Thyroid gland (tissue), 4 donors: ENCODE measurements around the gene OR2B2.

Source experiments
- CTCF ChIP-seq, 6 experiments: fragments of 200-600 bp in 3 of 6; fragments of 450-650 bp in 3 of 6; sonication (generic) in 3 of 6; IDR thresholded peaks; one replicate each; pipeline ENCODE4 v1.5.1; 2016 to 2019; ENCODE audit warnings: antibody characterized with exemption in 6 of 6, mild to moderate bottlenecking in 2 of 6, inconsistent platforms in 1 of 6, moderate library complexity in 1 of 6
- POLR2A ChIP-seq, 2 donors: fragments of 450-650 bp; IDR thresholded peaks; one replicate each; pipeline ENCODE4 v1.6.1; 2017; ENCODE audit warnings: antibody characterized with exemption in 2 of 2, mild to moderate bottlenecking in 2 of 2, moderate library complexity in 1 of 2

DNA sequence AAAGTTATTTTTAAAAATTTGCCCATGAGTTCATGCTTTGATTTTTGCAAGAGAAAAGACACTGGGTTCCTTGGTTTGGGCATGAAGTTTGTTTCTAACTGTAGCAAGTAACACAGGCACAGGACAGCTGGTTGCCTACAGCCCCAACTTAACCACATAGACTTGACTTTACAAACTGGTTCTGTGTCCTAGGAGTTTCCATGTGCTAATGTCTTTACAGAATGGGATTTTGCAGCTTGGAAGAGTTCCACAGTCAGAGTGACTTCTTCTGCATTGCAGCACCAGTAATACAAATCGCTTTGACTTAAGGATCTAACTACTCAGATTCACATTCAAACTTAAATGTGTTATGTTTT, 44.3 kb downstream of the OR2B2 start:
- TF ChIP-seq CTCF (IDR thresholded peaks at IDR 0.05) (no peak), POLR2A (IDR thresholded peaks at IDR 0.05) (no peak)
